Neural progenitor cell (in vitro differentiated cells): ENCODE results near the gene CDH10. TPM values are rescaled to one million over a fixed set of nuclear protein-coding genes. Genes with fewer than 3 reads are reported as not detected.

Experiments used
- DNase-seq: peaks from one replicate; pipeline ENCODE4 v3.0.0-alpha.2; 2016; ENCODE audit warnings: low spot score
- H2AFZ ChIP-seq: fragments of 200-600 bp; sonication (generic); replicated peaks from 2 replicates; pipeline ENCODE4 v1.6.1; 2016; ENCODE audit warnings: antibody characterized with exemption
- H3F3A ChIP-seq: fragments of 200-600 bp; sonication (generic); 2 replicates; pipeline ENCODE4 v1.6.1; 2016; ENCODE audit warnings: antibody characterized with exemption, low read depth
- H3K27ac ChIP-seq: fragments of 200-600 bp; sonication (generic); 2 replicates; pipeline ENCODE4 v1.5.1; 2016; ENCODE audit warnings: mild to moderate bottlenecking
- H3K27me3 ChIP-seq: fragments of 200-600 bp; sonication (generic); 2 replicates; pipeline ENCODE4 v1.6.1; 2016; ENCODE audit warnings: mild to moderate bottlenecking, moderate library complexity
- H3K36me3 ChIP-seq: fragments of 200-600 bp; sonication (generic); 2 replicates; pipeline ENCODE4 v1.5.1; 2016
- H3K4me1 ChIP-seq: fragments of 200-600 bp; sonication (generic); 2 replicates; pipeline ENCODE4 v1.6.1; 2016; ENCODE audit warnings: mixed run types
- H3K4me2 ChIP-seq: fragments of 200-600 bp; sonication (generic); 2 replicates; pipeline ENCODE4 v1.6.1; 2016
- H3K4me3 ChIP-seq: fragments of 200-600 bp; sonication (generic); 2 replicates; pipeline ENCODE4 v1.5.1; 2016
- H3K79me2 ChIP-seq: fragments of 200-600 bp; sonication (generic); 2 replicates; pipeline ENCODE4 v1.6.1; 2016; ENCODE audit warnings: low read depth
- H3K9ac ChIP-seq: fragments of 200-600 bp; sonication (generic); 2 replicates; pipeline ENCODE4 v1.6.1; 2016
- H3K9me3 ChIP-seq: fragments of 200-600 bp; sonication (generic); 2 replicates; pipeline ENCODE4 v1.5.1; 2016; ENCODE audit warnings: low read depth
- H4K20me1 ChIP-seq: fragments of 200-600 bp; sonication (generic); 2 replicates; pipeline ENCODE4 v1.6.1; 2016; ENCODE audit warnings: low read depth
- H3K27ac Mint-ChIP-seq: 3 replicates; pipeline ENCODE4 v1.8.0; 2021; ENCODE audit warnings: mixed read lengths
- H3K27me3 Mint-ChIP-seq: 2 replicates; pipeline ENCODE4 v1.8.0; 2022; ENCODE audit warnings: low read depth, mild to moderate bottlenecking, inconsistent platforms, moderate library complexity, mixed read lengths; ENCODE audit not compliant: insufficient read depth
- H3K36me3 Mint-ChIP-seq: 3 replicates; pipeline ENCODE4 v1.8.0; 2021; ENCODE audit warnings: mixed read lengths
- H3K4me1 Mint-ChIP-seq: 3 replicates; pipeline ENCODE4 v1.8.0; 2021; ENCODE audit warnings: mixed read lengths
- H3K4me3 Mint-ChIP-seq: 3 replicates; pipeline ENCODE4 v1.8.0; 2021; ENCODE audit warnings: mild to moderate bottlenecking, moderate library complexity, mixed read lengths
- H3K9me3 Mint-ChIP-seq: 3 replicates; pipeline ENCODE4 v1.8.0; 2020; ENCODE audit warnings: mixed read lengths
- CTCF ChIP-seq: fragments of 200-600 bp; sonication (generic); IDR thresholded peaks from 2 replicates; pipeline ENCODE4 v1.5.1; 2017; ENCODE audit warnings: antibody characterized with exemption, mild to moderate bottlenecking
- EZH2 ChIP-seq: fragments of 200-600 bp; sonication (generic); IDR thresholded peaks from 2 replicates; pipeline ENCODE4 v1.6.1; 2017; ENCODE audit warnings: antibody characterized with exemption, mild to moderate bottlenecking, moderate library complexity
- EZH2phosphoT487 ChIP-seq: fragments of 200-600 bp; sonication (generic); IDR thresholded peaks from 2 replicates; pipeline ENCODE4 v1.6.1; 2017; ENCODE audit warnings: antibody characterized with exemption
- total RNA-seq: library from RNA; depleted of rRNA; stranded (reverse); fragments of >200 nt; gene quantifications from 2 replicates; pipeline ENCODE4 v1.2.3, GENCODE V29; 2015; ENCODE audit warnings: low replicate concordance

The CDH10 gene
- total RNA-seq, 1 donor from 2014 or later: 0.19 TPM

DNA sequence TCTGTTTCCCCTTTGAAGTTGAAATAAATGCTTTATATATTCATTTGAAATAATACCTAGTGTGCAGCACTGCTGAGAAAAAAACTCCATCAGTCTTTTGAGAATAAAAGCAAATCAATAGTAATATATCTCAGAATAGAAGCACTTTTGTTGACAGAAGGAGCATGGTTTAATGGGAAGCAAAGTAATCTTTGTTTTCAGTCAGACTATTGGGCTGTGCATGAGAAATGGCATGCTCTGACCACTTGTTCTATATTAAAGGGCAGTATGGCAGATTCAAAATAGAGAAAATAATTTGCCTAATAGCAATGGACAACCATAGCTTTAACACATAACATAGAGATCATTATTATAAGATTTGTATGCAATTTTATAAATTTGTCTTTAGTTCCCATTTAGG is 12.4 kb downstream of the CDH10 start:
- no peak overlapping the region for H3K9ac ChIP-seq
- TF ChIP-seq EZH2phosphoT487 (no peak), EZH2 (no peak), CTCF (no peak)
- H3K36me3 Mint-ChIP-seq: peaks cover 6% of the 10 kb centered on the region
- H3K27ac ChIP-seq: no peak overlapping the region
- H3K4me1 ChIP-seq: no peaks in the 10 kb centered on the region
- H3K4me3 Mint-ChIP-seq: no peak overlapping the region
- H2AFZ ChIP-seq: no peak overlapping the region
- H3K9me3 ChIP-seq: no peaks in the 10 kb centered on the region
- no peaks in the 10 kb centered on the region for H4K20me1 ChIP-seq
- H3K27me3 Mint-ChIP-seq: no peaks in the 10 kb centered on the region
- no peaks in the 10 kb centered on the region for H3K79me2 ChIP-seq
- H3K27ac Mint-ChIP-seq: no peak overlapping the region
- no peaks in the 10 kb centered on the region for H3F3A ChIP-seq
- no peaks in the 10 kb centered on the region for H3K36me3 ChIP-seq
- H3K27me3 ChIP-seq: no peaks in the 10 kb centered on the region
- no peak for DNase-seq
- H3K4me2 ChIP-seq: no peak overlapping the region
- peaks cover 5% of the 10 kb centered on the region for H3K9me3 Mint-ChIP-seq
- H3K4me3 ChIP-seq: no peak overlapping the region
- H3K4me1 Mint-ChIP-seq: peaks cover 3% of the 10 kb centered on the region

- H3K27ac ChIP-seq: no peak overlapping the region
- H3K4me3 ChIP-seq: no peak overlapping the region
- H3K27me3 ChIP-seq: no peaks in the 10 kb centered on the region
- H3K4me2 ChIP-seq: no peak overlapping the region
- Mint-ChIP-seq H3K9me3 (peaks cover 5% of the 10 kb centered on the region), H3K4me1 (peaks cover 3% of the 10 kb centered on the region), H3K27ac (no peak overlapping the region), H3K36me3 (peaks cover 6% of the 10 kb centered on the region), H3K4me3 (no peak overlapping the region), H3K27me3 (no peaks in the 10 kb centered on the region)
- H3K79me2 ChIP-seq: no peaks in the 10 kb centered on the region
- H3K9ac ChIP-seq: no peak overlapping the region
- H4K20me1 ChIP-seq: no peaks in the 10 kb centered on the region
- no peak for TF ChIP-seq EZH2
- no peak for TF ChIP-seq EZH2phosphoT487
- no peak for TF ChIP-seq CTCF
- H3K4me1 ChIP-seq: no peaks in the 10 kb centered on the region
- no peak for DNase-seq
- H3F3A ChIP-seq: no peaks in the 10 kb centered on the region
- H2AFZ ChIP-seq: no peak overlapping the region
- no peaks in the 10 kb centered on the region for H3K9me3 ChIP-seq
- H3K36me3 ChIP-seq: no peaks in the 10 kb centered on the region
Observed at GRCh38 chr5:24630918-24631317, 13.9 kb downstream of the CDH10 start.

GRCh38 chr5:24629798-24630197 is 15.0 kb downstream of the CDH10 start:
- Histone ChIP-seq H3K27me3 (no peaks in the 10 kb centered on the region), H3K9me3 (no peaks in the 10 kb centered on the region), H3K79me2 (no peaks in the 10 kb centered on the region), H3K27ac (no peak overlapping the region), H3K9ac (no peak overlapping the region), H2AFZ (no peak overlapping the region), H3K4me2 (no peak overlapping the region), H4K20me1 (no peaks in the 10 kb centered on the region), H3K4me1 (no peaks in the 10 kb centered on the region), H3K4me3 (no peak overlapping the region), H3K36me3 (no peaks in the 10 kb centered on the region), H3F3A (no peaks in the 10 kb centered on the region)
- DNase-seq: no peak
- Mint-ChIP-seq H3K9me3 (peaks cover 5% of the 10 kb centered on the region), H3K4me3 (no peak overlapping the region), H3K36me3 (peaks cover 6% of the 10 kb centered on the region), H3K4me1 (peaks cover 4% of the 10 kb centered on the region), H3K27me3 (no peaks in the 10 kb centered on the region), H3K27ac (no peak overlapping the region)
- TF ChIP-seq CTCF: no peak
- no peak for TF ChIP-seq EZH2
- no peak for TF ChIP-seq EZH2phosphoT487

DNA sequence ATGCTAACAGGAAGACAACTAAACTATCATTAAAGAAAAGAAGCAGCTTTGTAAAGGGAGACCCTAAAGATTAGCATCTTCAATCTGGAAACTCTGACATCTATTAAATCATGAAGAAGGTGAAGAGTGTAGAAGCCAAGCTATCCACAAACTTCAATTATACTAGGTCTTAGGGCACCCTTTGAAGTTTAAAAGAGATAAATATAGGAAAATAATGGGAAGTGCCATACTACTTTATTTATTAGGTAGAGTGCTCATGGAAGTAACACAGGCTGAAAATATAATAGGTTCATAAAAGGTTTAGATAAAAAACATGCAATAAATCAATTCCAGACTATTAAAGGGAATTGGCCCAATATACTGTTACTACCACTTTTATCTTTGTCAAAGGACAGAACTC is 19.9 kb downstream of the CDH10 start:
- Histone ChIP-seq H3F3A (no peaks in the 10 kb centered on the region), H3K9ac (no peak overlapping the region), H4K20me1 (no peaks in the 10 kb centered on the region), H3K27me3 (no peaks in the 10 kb centered on the region), H3K27ac (no peak overlapping the region), H2AFZ (no peak overlapping the region), H3K4me2 (no peak overlapping the region), H3K36me3 (no peaks in the 10 kb centered on the region), H3K79me2 (no peaks in the 10 kb centered on the region), H3K4me3 (no peak overlapping the region), H3K4me1 (no peaks in the 10 kb centered on the region), H3K9me3 (no peaks in the 10 kb centered on the region)
- TF ChIP-seq EZH2phosphoT487: no peak
- TF ChIP-seq CTCF: no peak
- no peak for TF ChIP-seq EZH2
- no peak for DNase-seq
- Mint-ChIP-seq H3K27me3 (no peaks in the 10 kb centered on the region), H3K4me1 (peaks cover 34% of the 10 kb centered on the region), H3K27ac (no peak overlapping the region), H3K9me3 (peaks cover 4% of the 10 kb centered on the region), H3K36me3 (peaks cover 4% of the 10 kb centered on the region), H3K4me3 (no peak overlapping the region)
